Hepatocyte (in vitro differentiated cells): ENCODE results near the gene HECTD4.

Experiments used
- EZH2 ChIP-seq: fragments of 200-600 bp; sonication (generic); IDR thresholded peaks from 2 replicates; pipeline ENCODE4 v1.6.1; 2016; ENCODE audit warnings: antibody characterized with exemption, mild to moderate bottlenecking, borderline replicate concordance
- TF ChIP-seq, protein P1 (sequence below): fragments of 200-600 bp; sonication (generic); IDR thresholded peaks from 2 replicates; pipeline ENCODE4 v1.5.1; 2016; ENCODE audit warnings: antibody characterized with exemption, mild to moderate bottlenecking; ENCODE audit not compliant: poor library complexity

DNA sequence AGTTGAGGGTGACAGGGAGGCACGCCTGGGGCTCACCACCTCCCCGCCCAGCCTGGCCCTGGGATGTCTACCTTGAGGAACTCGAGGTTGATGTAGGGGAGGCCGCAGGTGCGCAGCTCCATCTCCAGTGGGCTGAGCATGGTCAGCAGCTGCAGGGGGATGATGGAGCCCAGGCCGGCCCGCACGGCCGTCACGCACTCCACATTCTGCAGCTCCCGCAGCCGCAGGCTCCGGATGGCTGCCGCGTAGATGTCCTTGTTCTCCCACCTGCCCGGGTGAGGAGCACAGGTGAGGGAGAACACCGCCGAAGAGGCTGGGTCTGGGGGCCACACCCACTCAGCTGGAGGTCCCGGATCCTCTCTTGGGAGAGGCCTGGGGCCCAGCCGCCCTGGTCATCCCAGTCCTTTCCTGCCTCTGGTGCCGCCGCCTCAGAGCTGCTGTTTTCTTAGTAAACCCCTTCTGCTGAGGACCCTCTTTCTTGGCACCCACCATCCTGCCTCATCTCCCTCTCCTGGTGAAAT, 218.7 kb downstream of the HECTD4 start:
- TF ChIP-seq, protein P1, sequence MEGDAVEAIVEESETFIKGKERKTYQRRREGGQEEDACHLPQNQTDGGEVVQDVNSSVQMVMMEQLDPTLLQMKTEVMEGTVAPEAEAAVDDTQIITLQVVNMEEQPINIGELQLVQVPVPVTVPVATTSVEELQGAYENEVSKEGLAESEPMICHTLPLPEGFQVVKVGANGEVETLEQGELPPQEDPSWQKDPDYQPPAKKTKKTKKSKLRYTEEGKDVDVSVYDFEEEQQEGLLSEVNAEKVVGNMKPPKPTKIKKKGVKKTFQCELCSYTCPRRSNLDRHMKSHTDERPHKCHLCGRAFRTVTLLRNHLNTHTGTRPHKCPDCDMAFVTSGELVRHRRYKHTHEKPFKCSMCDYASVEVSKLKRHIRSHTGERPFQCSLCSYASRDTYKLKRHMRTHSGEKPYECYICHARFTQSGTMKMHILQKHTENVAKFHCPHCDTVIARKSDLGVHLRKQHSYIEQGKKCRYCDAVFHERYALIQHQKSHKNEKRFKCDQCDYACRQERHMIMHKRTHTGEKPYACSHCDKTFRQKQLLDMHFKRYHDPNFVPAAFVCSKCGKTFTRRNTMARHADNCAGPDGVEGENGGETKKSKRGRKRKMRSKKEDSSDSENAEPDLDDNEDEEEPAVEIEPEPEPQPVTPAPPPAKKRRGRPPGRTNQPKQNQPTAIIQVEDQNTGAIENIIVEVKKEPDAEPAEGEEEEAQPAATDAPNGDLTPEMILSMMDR = no peak
- no peak for TF ChIP-seq EZH2
